Body of pancreas (tissue), 4 donors: ENCODE data around the gene OGG1.

Source experiments
- POLR2A ChIP-seq, 3 donors: fragments of 450-650 bp; IDR thresholded peaks; one replicate each; pipeline ENCODE4 v1.6.1; 2016; ENCODE audit warnings: antibody characterized with exemption in 3 of 3, mild to moderate bottlenecking in 2 of 3
- TF ChIP-seq, protein P1 (sequence below), 7 experiments: fragments of 450-650 bp in 4 of 7; fragments of 200-600 bp in 3 of 7; sonication (generic) in 3 of 7; IDR thresholded peaks; one replicate each; pipeline ENCODE4 v1.5.1; 2016 to 2019; ENCODE audit warnings: antibody characterized with exemption in 7 of 7

DNA sequence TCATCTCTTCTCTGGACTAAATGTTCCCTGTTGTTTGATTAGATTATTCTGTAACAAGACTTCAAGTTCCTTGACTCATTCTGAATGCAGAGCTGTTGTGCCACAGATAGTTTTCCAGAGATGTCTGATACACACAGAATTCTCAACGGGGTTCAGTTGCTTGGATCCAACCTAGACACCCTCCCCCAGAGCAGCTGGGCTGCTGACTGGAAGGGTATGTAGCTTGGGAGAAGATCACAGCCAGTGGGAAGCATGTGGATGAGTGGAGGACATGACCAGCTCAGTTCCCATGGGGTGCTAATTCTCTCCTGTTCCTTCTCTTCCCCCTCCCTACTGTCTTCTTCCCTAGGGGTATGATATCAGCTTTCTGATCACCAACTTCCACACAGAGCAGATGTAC lies 53.7 kb downstream of the OGG1 start:
- TF ChIP-seq, protein P1, sequence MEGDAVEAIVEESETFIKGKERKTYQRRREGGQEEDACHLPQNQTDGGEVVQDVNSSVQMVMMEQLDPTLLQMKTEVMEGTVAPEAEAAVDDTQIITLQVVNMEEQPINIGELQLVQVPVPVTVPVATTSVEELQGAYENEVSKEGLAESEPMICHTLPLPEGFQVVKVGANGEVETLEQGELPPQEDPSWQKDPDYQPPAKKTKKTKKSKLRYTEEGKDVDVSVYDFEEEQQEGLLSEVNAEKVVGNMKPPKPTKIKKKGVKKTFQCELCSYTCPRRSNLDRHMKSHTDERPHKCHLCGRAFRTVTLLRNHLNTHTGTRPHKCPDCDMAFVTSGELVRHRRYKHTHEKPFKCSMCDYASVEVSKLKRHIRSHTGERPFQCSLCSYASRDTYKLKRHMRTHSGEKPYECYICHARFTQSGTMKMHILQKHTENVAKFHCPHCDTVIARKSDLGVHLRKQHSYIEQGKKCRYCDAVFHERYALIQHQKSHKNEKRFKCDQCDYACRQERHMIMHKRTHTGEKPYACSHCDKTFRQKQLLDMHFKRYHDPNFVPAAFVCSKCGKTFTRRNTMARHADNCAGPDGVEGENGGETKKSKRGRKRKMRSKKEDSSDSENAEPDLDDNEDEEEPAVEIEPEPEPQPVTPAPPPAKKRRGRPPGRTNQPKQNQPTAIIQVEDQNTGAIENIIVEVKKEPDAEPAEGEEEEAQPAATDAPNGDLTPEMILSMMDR (IDR thresholded peaks at IDR 0.05): no peak
- TF ChIP-seq POLR2A (IDR thresholded peaks at IDR 0.05): no peak
